ENCODE measurements around the gene WARS2. TPM values are rescaled to one million over a fixed set of nuclear protein-coding genes. Genes with fewer than 3 reads are reported as not detected.

Gene WARS2
- total RNA-seq, 1 experiment from 2014 or later: 15.1 TPM

- no peak for DNase-seq (ENCODE audit: low spot score)
These were observed 140.9 kb downstream of the WARS2 start for GRCh38 chr1:118999348-119000071.

- no peak for DNase-seq (ENCODE audit: low spot score)
These were observed 142.3 kb downstream of the WARS2 start for GRCh38 chr1:118998171-118998570.

- DNase-seq (ENCODE audit: low spot score): no peak
These were observed 143.2 kb downstream of the WARS2 start for GRCh38 chr1:118997225-118997624.

- DNase-seq (ENCODE audit: low spot score): no peak
These were observed 145.0 kb downstream of the WARS2 start for GRCh38 chr1:118995312-118996016.

- no peak for DNase-seq (ENCODE audit: low spot score)
These were observed 146.8 kb downstream of the WARS2 start for GRCh38 chr1:118993700-118994026.

- DNase-seq (ENCODE audit: low spot score): no peak
These were observed 147.4 kb downstream of the WARS2 start for GRCh38 chr1:118992868-118993699.

- DNase-seq (ENCODE audit: low spot score): no peak
These were observed 148.1 kb downstream of the WARS2 start for GRCh38 chr1:118992237-118992825.

GRCh38 chr1:118991448-118991847, 149.0 kb downstream of the WARS2 start:
- DNase-seq (ENCODE audit: low spot score): no peak

- DNase-seq (ENCODE audit: low spot score): no peak
These were observed 149.8 kb downstream of the WARS2 start for GRCh38 chr1:118990513-118991152.

GRCh38 chr1:118989878-118990378, 150.5 kb downstream of the WARS2 start:
- no peak for DNase-seq (ENCODE audit: low spot score)

- no peak for DNase-seq (ENCODE audit: low spot score)
These were observed 151.2 kb downstream of the WARS2 start for GRCh38 chr1:118989006-118989815.

GRCh38 chr1:118988186-118989005, 152.1 kb downstream of the WARS2 start, which contains the start of gene TBX15:
Gene TBX15, minus strand, starts transcription at chr1:118988343. Its CDS starts 548 bp downstream, at chr1:118987795.
- DNase-seq (ENCODE audit: low spot score): no peak

- no peak for DNase-seq (ENCODE audit: low spot score)
These were observed 152.8 kb downstream of the WARS2 start for GRCh38 chr1:118987468-118988185.

- DNase-seq (ENCODE audit: low spot score): no peak
These were observed 153.6 kb downstream of the WARS2 start for GRCh38 chr1:118986555-118987467.

- no peak for DNase-seq (ENCODE audit: low spot score)
These were observed 154.6 kb downstream of the WARS2 start for GRCh38 chr1:118985640-118986554.

- no peak for DNase-seq (ENCODE audit: low spot score)
These were observed 155.5 kb downstream of the WARS2 start for GRCh38 chr1:118984722-118985639.

Measured in H4 (cell line).